Glutamatergic neuron (in vitro differentiated cells): ENCODE results near the gene MEX3B. TPM values are rescaled to one million over a fixed set of nuclear protein-coding genes. Genes with fewer than 3 reads are reported as not detected.

Experiments used
- DNase-seq: peaks from one replicate; pipeline ENCODE4 v3.0.0; 2022
- H3K27ac Mint-ChIP-seq: one replicate; pipeline ENCODE4 v1.8.0; 2020; ENCODE audit warnings: mild to moderate bottlenecking, mixed read lengths, inconsistent platforms; ENCODE audit not compliant: unreplicated experiment
- H3K27me3 Mint-ChIP-seq: one replicate; pipeline ENCODE4 v1.8.0; 2020; ENCODE audit warnings: mild to moderate bottlenecking, moderate library complexity, mixed read lengths, inconsistent platforms; ENCODE audit not compliant: unreplicated experiment
- H3K36me3 Mint-ChIP-seq: one replicate; pipeline ENCODE4 v1.8.0; 2020; ENCODE audit warnings: mild to moderate bottlenecking, mixed read lengths, inconsistent platforms; ENCODE audit not compliant: unreplicated experiment
- H3K4me1 Mint-ChIP-seq: one replicate; pipeline ENCODE4 v1.8.0; 2020; ENCODE audit warnings: mild to moderate bottlenecking, low read depth, mixed read lengths, inconsistent platforms; ENCODE audit not compliant: unreplicated experiment
- H3K4me3 Mint-ChIP-seq: one replicate; pipeline ENCODE4 v1.8.0; 2020; ENCODE audit warnings: mild to moderate bottlenecking, mixed read lengths, inconsistent platforms; ENCODE audit not compliant: unreplicated experiment
- H3K9me3 Mint-ChIP-seq: one replicate; pipeline ENCODE4 v1.8.0; 2020; ENCODE audit warnings: mild to moderate bottlenecking, moderate library complexity, mixed read lengths, inconsistent platforms; ENCODE audit not compliant: unreplicated experiment
- total RNA-seq: library from RNA; stranded (reverse); fragmentation: NEBNext Ultra II Directional; extraction: Animal tissue kit (Norgen Biotek cat#: 25700); gene quantifications from one replicate; pipeline ENCODE4 v1.2.1, GENCODE V29; 2021; ENCODE audit not compliant: unreplicated experiment
- TF ChIP-seq, protein P1 (sequence below): fragments of 200-600 bp; sonication (generic); IDR thresholded peaks from one replicate; pipeline ENCODE4 v1.5.0; 2021; ENCODE audit not compliant: partially characterized antibody, unreplicated experiment

The MEX3B gene
- total RNA-seq, 1 donor from 2014 or later: 96.2 TPM

DNA sequence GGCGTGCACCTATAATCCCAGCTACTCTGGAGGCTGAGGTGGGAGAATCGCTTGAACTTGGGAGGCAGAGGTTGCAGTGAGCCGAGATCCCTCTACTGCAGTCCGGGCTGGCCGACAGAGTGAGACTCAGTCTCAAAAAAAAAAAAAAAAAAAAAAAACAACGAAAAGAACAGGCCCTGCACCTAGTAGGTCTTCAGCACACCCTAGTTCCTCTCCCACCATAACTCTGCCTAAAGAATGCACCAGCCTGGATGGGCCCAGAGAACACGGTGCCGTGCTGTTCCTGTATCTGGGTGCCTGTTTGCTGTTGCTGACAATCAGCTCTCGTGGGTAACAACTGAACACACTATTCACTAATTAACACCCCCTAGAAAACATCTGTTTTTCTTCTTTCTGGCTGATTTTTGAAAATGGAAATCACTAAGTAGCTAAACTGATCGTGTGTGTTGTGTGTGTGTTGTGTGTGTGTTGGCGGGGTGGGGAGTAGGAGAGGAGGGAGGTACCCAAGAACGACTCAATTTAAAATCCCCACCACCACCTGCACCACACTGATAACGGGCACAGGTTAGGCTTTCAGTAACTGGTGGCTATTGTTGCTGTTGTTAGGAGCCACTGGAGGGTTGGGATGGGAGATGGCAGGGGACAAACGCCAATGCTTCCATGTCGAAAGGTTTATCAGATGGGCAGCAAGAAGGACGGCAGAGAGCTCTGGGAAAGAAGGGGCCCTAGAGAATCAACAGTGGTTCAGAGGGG lies 40.6 kb upstream of the MEX3B start:
- peaks cover 6% of the 10 kb centered on the region for H3K27me3 Mint-ChIP-seq
- no peak for DNase-seq
- TF ChIP-seq, protein P1, sequence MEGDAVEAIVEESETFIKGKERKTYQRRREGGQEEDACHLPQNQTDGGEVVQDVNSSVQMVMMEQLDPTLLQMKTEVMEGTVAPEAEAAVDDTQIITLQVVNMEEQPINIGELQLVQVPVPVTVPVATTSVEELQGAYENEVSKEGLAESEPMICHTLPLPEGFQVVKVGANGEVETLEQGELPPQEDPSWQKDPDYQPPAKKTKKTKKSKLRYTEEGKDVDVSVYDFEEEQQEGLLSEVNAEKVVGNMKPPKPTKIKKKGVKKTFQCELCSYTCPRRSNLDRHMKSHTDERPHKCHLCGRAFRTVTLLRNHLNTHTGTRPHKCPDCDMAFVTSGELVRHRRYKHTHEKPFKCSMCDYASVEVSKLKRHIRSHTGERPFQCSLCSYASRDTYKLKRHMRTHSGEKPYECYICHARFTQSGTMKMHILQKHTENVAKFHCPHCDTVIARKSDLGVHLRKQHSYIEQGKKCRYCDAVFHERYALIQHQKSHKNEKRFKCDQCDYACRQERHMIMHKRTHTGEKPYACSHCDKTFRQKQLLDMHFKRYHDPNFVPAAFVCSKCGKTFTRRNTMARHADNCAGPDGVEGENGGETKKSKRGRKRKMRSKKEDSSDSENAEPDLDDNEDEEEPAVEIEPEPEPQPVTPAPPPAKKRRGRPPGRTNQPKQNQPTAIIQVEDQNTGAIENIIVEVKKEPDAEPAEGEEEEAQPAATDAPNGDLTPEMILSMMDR: no peak
- H3K4me1 Mint-ChIP-seq: peaks cover 2% of the 10 kb centered on the region
- H3K27ac Mint-ChIP-seq: no peak overlapping the region
- no peaks in the 10 kb centered on the region for H3K36me3 Mint-ChIP-seq
- H3K4me3 Mint-ChIP-seq: no peak overlapping the region
- H3K9me3 Mint-ChIP-seq: peaks cover 5% of the 10 kb centered on the region

- no peaks in the 10 kb centered on the region for H3K36me3 Mint-ChIP-seq
- H3K4me3 Mint-ChIP-seq: no peak overlapping the region
- DNase-seq: no peak
- H3K9me3 Mint-ChIP-seq: peaks cover 2% of the 10 kb centered on the region
- peaks cover 2% of the 10 kb centered on the region for H3K4me1 Mint-ChIP-seq
- no peak overlapping the region for H3K27ac Mint-ChIP-seq
- H3K27me3 Mint-ChIP-seq: peaks cover 2% of the 10 kb centered on the region
- TF ChIP-seq, protein P1: no peak
Observed at GRCh38 chr15:82081914-82082762, 36.3 kb upstream of the MEX3B start.

- Mint-ChIP-seq H3K9me3 (peaks cover 2% of the 10 kb centered on the region), H3K36me3 (no peaks in the 10 kb centered on the region), H3K27ac (no peak overlapping the region), H3K4me1 (peaks cover 2% of the 10 kb centered on the region), H3K4me3 (no peak overlapping the region), H3K27me3 (no peaks in the 10 kb centered on the region)
- TF ChIP-seq, protein P1: no peak
- no peak for DNase-seq
Observed at GRCh38 chr15:82080774-82081173, 35.0 kb upstream of the MEX3B start.

GRCh38 chr15:82079736-82080135 lies 33.9 kb upstream of the MEX3B start:
- Mint-ChIP-seq H3K9me3 (no peaks in the 10 kb centered on the region), H3K27me3 (no peaks in the 10 kb centered on the region), H3K27ac (no peak overlapping the region), H3K36me3 (no peaks in the 10 kb centered on the region), H3K4me1 (peaks cover under 1% of the 10 kb centered on the region), H3K4me3 (no peak overlapping the region)
- TF ChIP-seq, protein P1: no peak
- DNase-seq: no peak

DNA sequence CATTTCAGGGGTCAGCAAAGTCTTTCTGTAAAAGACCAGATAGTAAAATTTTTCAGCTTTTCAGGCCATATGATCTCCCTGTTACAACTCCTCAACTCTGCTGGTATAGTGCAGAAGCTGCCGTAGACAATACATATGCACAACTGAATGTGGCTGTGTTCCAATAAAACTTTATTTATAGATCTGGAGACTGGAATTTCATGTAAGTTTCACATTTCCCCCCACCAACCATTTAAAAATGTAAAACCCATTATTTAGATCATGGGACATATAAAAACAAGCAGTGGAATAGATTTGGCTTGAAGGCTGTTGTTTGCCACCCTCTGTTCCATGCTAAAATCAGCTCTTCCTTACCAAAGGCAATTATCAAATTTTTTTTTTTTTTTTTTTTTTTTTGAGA lies 28.8 kb upstream of the MEX3B start:
- Mint-ChIP-seq H3K27ac (no peak overlapping the region), H3K4me1 (no peaks in the 10 kb centered on the region), H3K36me3 (no peaks in the 10 kb centered on the region), H3K4me3 (no peak overlapping the region), H3K27me3 (no peaks in the 10 kb centered on the region), H3K9me3 (no peaks in the 10 kb centered on the region)
- TF ChIP-seq, protein P1: no peak
- DNase-seq: no peak
